Pancreas (tissue), 10 donors: Measurements from ENCODE around the gene FHOD3. TPM values are rescaled to one million over a fixed set of nuclear protein-coding genes. Genes with fewer than 3 reads are reported as not detected.

Experiments
- ATAC-seq, 4 donors: fragments of 200-7000 bp; cut with Tn5 transposase; one replicate each; pipeline versions ENCODE4 v1.8.0 to v1.9.1; 2020; ENCODE audit warnings: mild to moderate bottlenecking in 4 of 4, moderate library complexity in 4 of 4
- DNase-seq, 6 donors: peaks; one replicate each; pipeline ENCODE4 v3.0.0-alpha.2; 2020
- FAIRE-seq: peaks from 2 replicates; lab custom pipeline; 2012; peaks lifted over from hg19 to GRCh38; lab: Jason Lieb, UNC
- H3K27ac ChIP-seq, 4 donors: fragments of 200-600 bp; sonication (generic); 1 replicate in 3 of 4; 2 replicates in 1 of 4; pipeline versions ENCODE4 v1.5.0 to v1.8.0; 2020
- H3K27me3 ChIP-seq, 4 donors: fragments of 200-600 bp; one replicate each; pipeline ENCODE4 v1.8.0; 2021
- H3K36me3 ChIP-seq, 3 donors: fragments of 200-600 bp; sonication (generic) in 1 of 3; one replicate each; pipeline versions ENCODE4 v1.5.0 to v1.8.0; 2020 to 2021
- H3K4me1 ChIP-seq, 3 donors: fragments of 200-600 bp; one replicate each; pipeline ENCODE4 v1.8.0; 2021
- H3K4me3 ChIP-seq, 4 donors: fragments of 200-600 bp; sonication (generic) in 2 of 4; one replicate each; pipeline versions ENCODE4 v1.5.0 to v1.8.0; 2020 to 2021
- H3K9me3 ChIP-seq, 4 donors: fragments of 200-600 bp; one replicate each; pipeline ENCODE4 v1.8.0; 2021
- CTCF ChIP-seq, 4 donors: fragments of 200-600 bp; sonication (generic) in 3 of 4; IDR thresholded peaks; one replicate each; pipeline versions ENCODE4 v1.5.0 to v1.8.0; 2021; ENCODE audit warnings: antibody characterized with exemption in 4 of 4
- WGBS, 2 donors: extraction: QIAGEN DNeasy Blood & Tissue Kit; methylation state at CpG; one replicate each; pipeline ENCODE4 v1.1.7; 2013; 5-methylcytosine and 5-hydroxymethylcytosine counted together
- intact Hi-C, 3 donors: fragments of 100-400 bp; cut with DNase I; formaldehyde crosslinking; loops; one replicate each; pipeline versions ENCODE4 v1.11.1 to v1.14.2; 2022
- polyA plus RNA-seq, 2 donors: library from polyadenylated mRNA; stranded (reverse); fragments of 200-250 nt; gene quantifications; one replicate each; pipeline ENCODE4 v1.2.3, GENCODE V29; 2013
- total RNA-seq, 6 donors: library from RNA; stranded (reverse); fragmentation: NEBNext Ultra II Directional in 4 of 6; extraction: Animal tissue kit (Norgen Biotek cat#: 25700) in 4 of 6; gene quantifications; one replicate each; pipeline versions ENCODE4 v1.2.1 to v1.2.4, GENCODE V29; 2021 to 2023
- donor health status: healthy with polysubstance abuse.
- donor health status: DM: no; HTN: no; CAD: no; lungs with moderate emphysema.
- donor health status: DM: no; HTN: no; CAD: no.
- donor health status: control.
- donor health status: control.
- donor health status: Bipolar disorder and iron deficiency.
- donor health status: DM: yes; HTN: yes; CAD: no.
- donor health status: DM: no; HTN: no; CAD: no.
- donor health status: DM: no; HTN: no; CAD: no.
- donor health status: DM: yes; HTN: yes; CAD: no.

Gene FHOD3
- total and polyA plus RNA-seq, 8 donors, result 0.25 to 4.3 (median 1.2) TPM

DNA sequence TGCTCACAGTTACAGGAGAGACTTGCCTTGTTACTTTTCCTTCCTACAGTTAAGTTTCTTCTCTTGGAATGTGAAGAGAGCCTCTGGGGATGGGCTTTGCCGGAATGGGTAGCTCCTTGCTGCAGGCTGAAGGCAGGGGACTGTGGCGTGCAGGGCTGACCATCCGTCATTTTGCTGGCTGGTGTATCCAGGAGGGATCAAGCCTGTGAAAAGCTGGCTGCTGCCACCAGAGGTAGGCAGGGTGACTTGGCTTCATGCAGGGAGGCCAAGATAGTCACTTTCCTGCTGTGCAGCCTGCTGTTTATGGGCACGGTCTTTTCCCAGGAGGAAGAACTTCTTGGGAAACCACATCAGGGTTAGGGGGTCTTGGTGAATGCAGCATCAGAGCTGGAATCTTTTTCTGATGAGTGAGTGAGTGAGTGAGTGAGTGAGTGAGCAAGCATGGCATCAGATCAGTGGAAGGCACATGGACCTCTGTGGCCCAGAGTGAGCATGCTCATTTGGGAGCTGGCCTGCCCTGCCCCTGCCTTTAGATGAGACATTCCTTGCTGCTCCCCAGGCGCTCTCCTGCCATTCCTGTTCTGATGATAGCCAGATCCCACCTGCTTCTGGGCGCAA is 33.0 kb downstream of the FHOD3 start:
- Histone ChIP-seq H3K4me3 (no peak overlapping the region), H3K4me1 (no peaks in the 10 kb centered on the region), H3K9me3 (no peaks in the 10 kb centered on the region), H3K27ac (no peak overlapping the region), H3K36me3 (no peaks in the 10 kb centered on the region), H3K27me3 (no peaks in the 10 kb centered on the region)
- 94% methylated on average over 6 of the region's 6 CpGs for WGBS, 2 donors
- no peak for DNase-seq
- ATAC-seq, result no peak
- intact Hi-C loops, result no loop called here
- no peak for FAIRE-seq
- TF ChIP-seq CTCF (IDR thresholded peaks at IDR 0.05), result no peak

DNA sequence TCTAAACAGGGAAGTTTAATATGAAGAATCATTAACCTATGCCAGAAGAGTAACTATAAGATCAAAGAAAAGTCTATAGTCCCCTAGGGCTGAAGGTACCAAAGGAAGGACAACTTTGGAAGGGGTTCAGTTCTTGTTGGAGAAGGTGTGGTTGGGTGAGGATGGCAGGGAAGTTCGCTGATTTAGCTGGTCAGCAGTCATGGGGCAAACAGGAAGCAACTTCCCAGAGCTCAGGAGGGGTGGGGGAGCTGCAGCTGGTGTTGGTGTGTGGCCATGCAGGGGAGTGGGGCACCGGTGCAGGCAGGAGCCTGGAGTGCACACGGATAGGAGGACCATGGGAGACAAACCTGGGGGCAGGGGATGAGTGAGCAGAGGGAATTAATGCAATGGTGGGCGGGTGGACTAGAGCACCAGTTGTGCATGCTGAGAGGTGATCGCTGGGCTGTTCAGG is 34.0 kb downstream of the FHOD3 start:
- TF ChIP-seq CTCF (IDR thresholded peaks at IDR 0.05), result no peak
- no peak for FAIRE-seq
- Histone ChIP-seq H3K9me3 (no peaks in the 10 kb centered on the region), H3K4me3 (no peak overlapping the region), H3K27ac (no peak overlapping the region), H3K36me3 (no peaks in the 10 kb centered on the region), H3K27me3 (no peaks in the 10 kb centered on the region), H3K4me1 (no peaks in the 10 kb centered on the region)
- WGBS, 2 donors, result 67 to 71% methylated on average over 5 of the region's 5 CpGs
- ATAC-seq, result peak in 1 of 4 donors; percentile 20
- intact Hi-C loops, result no loop called here
- DNase-seq, result no peak

DNA sequence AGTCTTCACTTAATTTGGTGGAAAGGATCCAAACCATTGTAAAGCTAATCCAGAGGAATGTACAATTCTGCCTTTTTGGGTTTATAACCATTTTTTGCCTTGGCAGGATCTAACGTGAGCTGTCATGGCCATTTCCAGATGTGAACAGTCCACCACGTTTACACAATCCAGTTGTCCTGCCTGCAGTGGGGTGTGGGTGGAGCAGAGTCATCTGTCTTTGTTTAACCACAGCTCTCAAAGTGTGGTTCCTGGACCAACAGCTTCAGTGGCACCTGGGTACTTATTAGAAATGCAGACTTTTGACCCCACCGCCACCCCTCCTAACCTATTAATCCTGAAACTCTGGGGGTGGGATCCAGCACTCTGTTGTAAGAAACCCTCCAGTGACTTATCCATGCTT is 35.9 kb downstream of the FHOD3 start:
- FAIRE-seq (no peak), DNase-seq (no peak), ATAC-seq (no peak)
- no peak for TF ChIP-seq CTCF (IDR thresholded peaks at IDR 0.05)
- H3K4me1 ChIP-seq, result peaks cover 0 to 9% (median 4%) of the 10 kb centered on the region in 3 donors
- no peak overlapping the region for H3K4me3 ChIP-seq
- intact Hi-C loops, result no loop called here
- WGBS, 2 donors, result 44 to 48% methylated on average over 3 of the region's 3 CpGs
- no peaks in the 10 kb centered on the region for H3K9me3 ChIP-seq
- no peaks in the 10 kb centered on the region for H3K36me3 ChIP-seq
- H3K27me3 ChIP-seq, result no peaks in the 10 kb centered on the region
- no peak overlapping the region for H3K27ac ChIP-seq

DNA sequence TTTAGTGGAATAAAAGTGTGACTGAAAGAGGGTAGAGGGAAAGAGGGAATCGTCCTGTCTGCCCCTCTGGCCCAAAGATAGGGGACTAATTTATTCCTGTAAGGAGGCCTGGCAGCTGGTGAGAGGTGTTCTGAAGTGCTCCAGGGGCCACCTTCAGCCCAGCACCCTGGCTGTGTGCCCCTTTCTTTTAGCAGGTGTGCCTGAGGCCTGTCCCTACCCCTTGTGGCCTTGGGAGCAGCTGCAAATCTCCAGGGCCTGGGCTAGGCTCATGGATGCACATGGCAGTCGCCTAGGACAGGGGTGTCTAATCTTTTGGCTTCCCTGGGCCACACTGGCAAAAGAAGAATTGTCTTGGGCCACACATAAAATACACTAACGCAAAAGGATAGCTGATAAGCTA is 37.3 kb downstream of the FHOD3 start:
- intact Hi-C loops, result no loop called here
- 57 to 79% methylated on average over 3 of the region's 3 CpGs for whole genome bisulfite sequencing, 2 donors

More for the DNA sequence above, 37.3 kb downstream of the FHOD3 start:
- Histone ChIP-seq H3K9me3 (no peaks in the 10 kb centered on the region), H3K36me3 (no peaks in the 10 kb centered on the region), H3K27ac (no peak overlapping the region), H3K27me3 (no peaks in the 10 kb centered on the region), H3K4me3 (no peak overlapping the region), H3K4me1 (peaks cover 0 to 10% (median 5%) of the 10 kb centered on the region in 3 donors)
- no peak for FAIRE-seq
- peak in 1 of 4 donors; percentile 27 for ATAC-seq
- DNase-seq, result no peak
- TF ChIP-seq CTCF (IDR thresholded peaks at IDR 0.05), result no peak
